Fibroblast of mammary gland (primary cell): ENCODE results near the gene MCM7.

Experiments
- DNase-seq: peaks from one replicate; pipeline ENCODE4 v3.0.0-alpha.2; 2010; ENCODE audit warnings: low read depth
- H3K4me3 ChIP-seq: 2 replicates; pipeline ENCODE4 v1.5.1; 2011; ENCODE audit warnings: low read depth, mild to moderate bottlenecking, low read length, moderate library complexity; ENCODE audit not compliant: control insufficient read depth
- CTCF ChIP-seq: conservative IDR thresholded peaks from 2 replicates; pipeline ENCODE4 v1.5.1; 2011; ENCODE audit warnings: low read depth, low read length, inconsistent platforms; ENCODE audit not compliant: control insufficient read depth, insufficient read depth

Gene MCM7

GRCh38 chr7:100105534-100105933 is 4.3 kb upstream of the MCM7 start:
- no peak for DNase-seq
- TF ChIP-seq CTCF, result no peak
- no peak overlapping the region for H3K4me3 ChIP-seq

- no peak overlapping the region for H3K4me3 ChIP-seq
- TF ChIP-seq CTCF, result no peak
Observed at GRCh38 chr7:100102950-100103840, 2.0 kb upstream of the MCM7 start.

GRCh38 chr7:100100420-100101015 is 679 bp downstream of the MCM7 start:
- peak overlapping the region; percentile 84 for H3K4me3 ChIP-seq
- DNase-seq, result peak; percentile 95
- TF ChIP-seq CTCF, result no peak

More at GRCh38 chr7:100102950-100103840, 2.0 kb upstream of the MCM7 start:
- DNase-seq, result peak; percentile 97

GRCh38 chr7:100099452-100099851 is 1.7 kb downstream of the MCM7 start:
- no peak for DNase-seq
- no peak for TF ChIP-seq CTCF
- peak overlapping the region; percentile 84 for H3K4me3 ChIP-seq

GRCh38 chr7:100098913-100099312 is 2.3 kb downstream of the MCM7 start:
- H3K4me3 ChIP-seq, result no peak overlapping the region
- TF ChIP-seq CTCF, result no peak
- no peak for DNase-seq

- TF ChIP-seq CTCF, result no peak
Observed at GRCh38 chr7:100095704-100096103, 5.5 kb downstream of the MCM7 start.

GRCh38 chr7:100095289-100095688 is 5.9 kb downstream of the MCM7 start:
- H3K4me3 ChIP-seq, result no peak overlapping the region
- no peak for DNase-seq
- no peak for TF ChIP-seq CTCF

More at GRCh38 chr7:100095704-100096103, 5.5 kb downstream of the MCM7 start:
- H3K4me3 ChIP-seq, result no peak overlapping the region
- no peak for DNase-seq
